Mucosa of descending colon (tissue), 3 donors: ENCODE results near the gene PRDM1. TPM values are rescaled to one million over a fixed set of nuclear protein-coding genes. Genes with fewer than 3 reads are reported as not detected.

ENCODE experiments used
- ATAC-seq: fragments of 200-7000 bp; cut with Tn5 transposase; one replicate; pipeline ENCODE4 v1.9.1; 2020; ENCODE audit warnings: mild to moderate bottlenecking, moderate library complexity
- DNase-seq, 3 donors: peaks; one replicate each; pipeline ENCODE4 v3.0.0-alpha.2; 2020
- H3K36me3 ChIP-seq: fragments of 200-600 bp; one replicate; pipeline ENCODE4 v1.8.0; 2021; ENCODE audit warnings: low read depth, mild to moderate bottlenecking
- H3K4me1 ChIP-seq: fragments of 200-600 bp; one replicate; pipeline ENCODE4 v1.8.0; 2021; ENCODE audit warnings: low read depth, mild to moderate bottlenecking
- H3K4me3 ChIP-seq: fragments of 200-600 bp; one replicate; pipeline ENCODE4 v1.8.0; 2021; ENCODE audit warnings: mild to moderate bottlenecking
- H3K9me3 ChIP-seq: fragments of 200-600 bp; one replicate; pipeline ENCODE4 v1.8.0; 2021; ENCODE audit warnings: mild to moderate bottlenecking
- intact Hi-C, 2 donors: fragments of 100-400 bp; cut with DNase I in 1 of 2; cut with micrococcal nuclease in 1 of 2; formaldehyde crosslinking; loops; one replicate each; pipeline versions ENCODE4 v1.11.0 to v1.11.1; 2022; cut with DNase I, micrococcal nuclease
- total RNA-seq, 3 donors: library from RNA; stranded (reverse); fragmentation: NEBNext Ultra II Directional in 2 of 3; extraction: Animal tissue kit (Norgen Biotek cat#: 25700) in 2 of 3; gene quantifications; one replicate each; pipeline versions ENCODE4 v1.2.1 to v1.2.4, GENCODE V29; 2021 to 2023
- TF ChIP-seq, protein P1 (sequence below): fragments of 200-600 bp; IDR thresholded peaks from one replicate; pipeline ENCODE4 v1.8.0; 2022; ENCODE audit warnings: antibody characterized with exemption, mild to moderate bottlenecking
- donor health status: DM: no; HTN: no; CAD: no; lungs with moderate emphysema.
- donor health status: DM: no; HTN: no; CAD: no.
- donor health status: DM: no; HTN: yes; CAD: no.

Gene PRDM1
- total RNA-seq, 3 donors from 2014 or later = 10.5 to 30.7 (median 23.4) TPM

DNA sequence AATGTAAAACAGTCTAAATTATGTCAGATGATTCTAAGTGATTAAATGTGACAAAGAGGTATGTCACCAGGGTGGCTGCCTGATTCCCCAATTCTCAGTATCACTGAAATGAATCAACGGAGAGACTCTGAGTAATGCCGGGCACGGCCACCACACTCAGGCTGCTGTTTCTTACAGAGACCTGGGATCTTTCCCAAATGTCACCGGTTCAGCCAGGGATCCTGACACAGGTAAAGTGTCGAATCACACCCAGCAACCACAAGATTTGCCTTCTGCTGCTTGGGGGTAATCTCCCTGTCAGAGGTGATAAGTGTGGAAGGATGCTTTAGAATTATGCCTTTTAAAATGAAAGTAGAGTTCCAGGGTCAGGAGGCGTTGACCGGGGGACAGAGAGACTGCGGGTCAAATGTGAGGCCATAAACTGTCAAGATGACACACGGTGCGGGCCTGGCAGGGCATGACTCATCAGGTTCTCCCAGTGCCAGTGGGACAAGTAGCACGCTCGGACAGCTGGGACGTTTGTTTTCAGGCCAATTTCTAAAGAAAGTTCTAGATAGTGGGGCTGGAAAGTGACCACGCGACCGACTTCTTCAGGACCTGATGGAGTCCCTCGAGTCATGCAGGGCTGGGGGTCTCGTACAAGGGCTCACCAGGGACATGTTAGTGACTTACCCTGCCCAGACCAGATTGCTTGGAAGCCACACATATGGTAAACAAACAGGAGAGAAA, 48.9 kb downstream of the PRDM1 start:
- Histone ChIP-seq H3K4me3 (no peak overlapping the region), H3K9me3 (no peaks in the 10 kb centered on the region), H3K4me1 (peaks cover under 1% of the 10 kb centered on the region), H3K36me3 (no peaks in the 10 kb centered on the region)
- DNase-seq (peak; percentile 56 to 74 (median 57)), ATAC-seq (peak; percentile 93)
- intact Hi-C loops = no loop called here
- TF ChIP-seq, protein P1, sequence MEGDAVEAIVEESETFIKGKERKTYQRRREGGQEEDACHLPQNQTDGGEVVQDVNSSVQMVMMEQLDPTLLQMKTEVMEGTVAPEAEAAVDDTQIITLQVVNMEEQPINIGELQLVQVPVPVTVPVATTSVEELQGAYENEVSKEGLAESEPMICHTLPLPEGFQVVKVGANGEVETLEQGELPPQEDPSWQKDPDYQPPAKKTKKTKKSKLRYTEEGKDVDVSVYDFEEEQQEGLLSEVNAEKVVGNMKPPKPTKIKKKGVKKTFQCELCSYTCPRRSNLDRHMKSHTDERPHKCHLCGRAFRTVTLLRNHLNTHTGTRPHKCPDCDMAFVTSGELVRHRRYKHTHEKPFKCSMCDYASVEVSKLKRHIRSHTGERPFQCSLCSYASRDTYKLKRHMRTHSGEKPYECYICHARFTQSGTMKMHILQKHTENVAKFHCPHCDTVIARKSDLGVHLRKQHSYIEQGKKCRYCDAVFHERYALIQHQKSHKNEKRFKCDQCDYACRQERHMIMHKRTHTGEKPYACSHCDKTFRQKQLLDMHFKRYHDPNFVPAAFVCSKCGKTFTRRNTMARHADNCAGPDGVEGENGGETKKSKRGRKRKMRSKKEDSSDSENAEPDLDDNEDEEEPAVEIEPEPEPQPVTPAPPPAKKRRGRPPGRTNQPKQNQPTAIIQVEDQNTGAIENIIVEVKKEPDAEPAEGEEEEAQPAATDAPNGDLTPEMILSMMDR = no peak

DNA sequence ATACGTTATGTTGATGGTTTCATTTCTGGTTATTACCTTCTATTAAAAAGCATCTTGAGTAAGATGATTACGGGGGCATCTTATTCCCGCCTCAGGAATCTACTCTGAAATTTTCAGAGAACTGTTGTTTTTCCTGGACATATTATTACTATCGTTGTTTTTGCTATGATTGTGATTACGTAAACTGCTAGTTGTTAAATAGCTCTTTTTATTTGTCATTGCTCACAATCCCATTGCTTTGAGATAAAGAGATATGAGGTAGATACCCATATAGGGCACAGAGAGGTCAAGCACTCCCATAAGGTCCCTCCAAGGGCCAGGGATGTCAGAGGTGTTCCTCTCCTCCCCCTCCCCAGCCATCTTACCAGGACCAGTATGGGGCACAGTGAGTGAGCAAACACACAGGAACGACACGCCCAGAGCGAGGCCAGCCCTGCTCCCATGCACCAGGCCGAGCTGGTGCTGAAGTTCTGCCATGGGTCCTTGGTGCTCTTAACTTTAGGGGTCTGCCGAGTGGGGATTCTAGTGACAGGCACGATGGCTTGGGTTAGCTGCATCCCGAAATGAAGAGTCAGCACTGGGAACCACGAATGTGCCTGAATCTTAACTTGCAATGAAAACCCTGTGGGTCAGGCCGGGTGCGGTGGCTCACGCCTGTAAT, 49.9 kb downstream of the PRDM1 start:
- TF ChIP-seq, protein P1 = no peak
- intact Hi-C loops = no loop called here
- peak; percentile 37 for ATAC-seq
- Histone ChIP-seq H3K36me3 (no peaks in the 10 kb centered on the region), H3K4me1 (no peaks in the 10 kb centered on the region), H3K4me3 (no peak overlapping the region), H3K9me3 (no peaks in the 10 kb centered on the region)
- DNase-seq = no peak

DNA sequence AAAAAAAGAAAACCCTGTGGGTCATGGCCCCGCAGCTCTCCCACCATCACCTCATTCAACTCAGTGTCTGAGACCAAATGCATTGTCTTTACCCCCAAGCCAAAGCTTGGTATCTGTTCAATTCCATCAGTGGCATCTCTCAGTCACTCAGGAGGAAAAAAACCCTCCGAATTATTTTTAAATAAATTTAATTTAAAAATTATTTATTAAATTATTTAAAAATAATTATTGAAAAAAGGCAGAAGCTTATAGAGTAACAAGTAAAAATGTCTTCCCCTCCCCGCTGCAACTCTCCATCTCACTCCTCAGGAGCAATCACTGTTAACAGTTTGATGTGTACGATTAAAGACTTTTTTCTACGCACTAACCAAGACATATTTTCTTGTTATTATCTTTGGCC, 50.7 kb downstream of the PRDM1 start:
- no peaks in the 10 kb centered on the region for H3K9me3 ChIP-seq
- no peaks in the 10 kb centered on the region for H3K36me3 ChIP-seq
- no peak overlapping the region for H3K4me3 ChIP-seq
- TF ChIP-seq, protein P1 = no peak
- intact Hi-C loops = no loop called here
- DNase-seq = no peak
- H3K4me1 ChIP-seq = no peaks in the 10 kb centered on the region
- ATAC-seq = no peak

DNA sequence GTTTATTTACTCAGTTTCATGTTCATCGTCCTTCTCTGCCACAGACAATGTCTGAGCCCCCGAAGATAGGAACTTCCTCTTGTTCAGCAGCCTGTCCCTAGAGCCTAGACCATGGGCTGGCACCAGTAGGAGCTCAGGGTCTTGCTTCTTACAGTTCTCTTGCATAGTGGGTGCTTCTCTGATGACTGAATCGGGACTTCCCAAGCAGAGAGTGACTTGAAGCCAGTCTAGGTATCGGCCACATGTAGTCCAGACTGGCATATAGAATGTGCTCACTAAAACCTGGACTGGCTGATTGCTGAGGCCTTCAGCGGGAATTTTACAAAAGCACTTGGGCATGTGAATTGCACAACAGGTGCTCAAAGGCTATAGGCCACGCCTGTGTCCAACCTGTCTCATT, 52.0 kb downstream of the PRDM1 start:
- H3K36me3 ChIP-seq = no peaks in the 10 kb centered on the region
- no peaks in the 10 kb centered on the region for H3K9me3 ChIP-seq
- ATAC-seq (no peak), DNase-seq (no peak)
- intact Hi-C loops = no loop called here
- no peak overlapping the region for H3K4me3 ChIP-seq
- TF ChIP-seq, protein P1 = no peak
- H3K4me1 ChIP-seq = no peaks in the 10 kb centered on the region

DNA sequence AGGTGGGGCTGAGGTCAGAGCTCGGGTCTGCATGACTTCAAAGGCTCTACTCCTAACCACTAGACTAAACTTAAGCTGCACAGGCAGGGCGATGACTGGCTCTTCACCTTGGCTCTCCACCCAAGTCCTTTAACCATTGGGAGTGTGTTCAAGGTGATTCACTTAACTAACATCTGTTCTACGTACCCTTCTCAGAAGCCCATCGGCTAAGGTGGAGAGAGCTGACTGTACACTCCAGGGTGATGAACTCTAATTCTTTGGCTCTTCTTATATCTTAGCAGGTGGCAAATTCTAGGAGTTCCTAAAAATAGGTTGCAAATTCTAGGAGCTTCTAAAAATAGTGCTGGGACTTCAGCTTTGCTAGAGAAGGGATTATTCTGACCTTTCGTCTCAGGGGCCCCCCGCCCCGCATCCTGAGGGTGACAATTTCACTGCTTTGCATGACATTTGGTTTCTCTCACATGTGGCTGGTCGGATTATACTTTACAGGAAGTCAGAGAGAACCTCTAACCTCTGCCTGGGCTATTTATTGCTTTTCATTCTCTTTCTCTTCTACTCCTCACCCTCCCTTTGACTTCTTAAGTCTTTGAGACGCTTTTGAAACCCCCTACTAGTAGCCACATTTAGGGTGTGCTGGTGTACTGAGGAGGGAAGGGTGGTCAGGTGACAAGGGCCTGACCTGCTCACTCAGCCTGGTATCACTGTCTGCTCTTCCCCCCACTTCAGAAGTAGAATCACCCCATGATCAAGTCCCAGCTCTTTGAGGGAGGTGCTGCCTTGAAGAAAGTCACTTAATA, 55.5 kb downstream of the PRDM1 start:
- H3K36me3 ChIP-seq = no peaks in the 10 kb centered on the region
- ATAC-seq (peak; percentile 63), DNase-seq (no peak)
- no peak overlapping the region for H3K4me3 ChIP-seq
- TF ChIP-seq, protein P1 = no peak
- intact Hi-C loops = no loop called here
- no peaks in the 10 kb centered on the region for H3K9me3 ChIP-seq
- no peaks in the 10 kb centered on the region for H3K4me1 ChIP-seq
